Measurements from ENCODE around the gene DNAH10.

DNA sequence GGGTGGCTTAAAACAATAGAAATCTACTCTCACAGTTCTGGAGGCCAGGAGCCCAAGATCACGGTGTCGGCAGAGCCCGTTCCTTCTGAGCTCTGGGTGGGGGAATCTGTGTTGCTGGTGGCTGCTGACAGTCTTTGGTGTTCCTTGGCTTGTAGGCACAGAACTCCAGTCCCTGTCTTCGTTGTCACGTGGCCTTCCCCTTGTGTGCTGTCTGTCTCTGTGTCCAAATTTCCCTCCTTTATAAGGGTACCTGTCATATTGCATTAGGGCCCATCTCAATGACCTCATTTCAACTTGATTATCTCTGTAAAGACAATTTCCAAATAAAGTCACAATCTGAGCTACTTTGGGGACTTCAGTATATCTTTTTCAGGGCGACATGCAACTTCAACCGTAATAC lies 128.9 kb downstream of the DNAH10 start:
- TF ChIP-seq, protein P1, sequence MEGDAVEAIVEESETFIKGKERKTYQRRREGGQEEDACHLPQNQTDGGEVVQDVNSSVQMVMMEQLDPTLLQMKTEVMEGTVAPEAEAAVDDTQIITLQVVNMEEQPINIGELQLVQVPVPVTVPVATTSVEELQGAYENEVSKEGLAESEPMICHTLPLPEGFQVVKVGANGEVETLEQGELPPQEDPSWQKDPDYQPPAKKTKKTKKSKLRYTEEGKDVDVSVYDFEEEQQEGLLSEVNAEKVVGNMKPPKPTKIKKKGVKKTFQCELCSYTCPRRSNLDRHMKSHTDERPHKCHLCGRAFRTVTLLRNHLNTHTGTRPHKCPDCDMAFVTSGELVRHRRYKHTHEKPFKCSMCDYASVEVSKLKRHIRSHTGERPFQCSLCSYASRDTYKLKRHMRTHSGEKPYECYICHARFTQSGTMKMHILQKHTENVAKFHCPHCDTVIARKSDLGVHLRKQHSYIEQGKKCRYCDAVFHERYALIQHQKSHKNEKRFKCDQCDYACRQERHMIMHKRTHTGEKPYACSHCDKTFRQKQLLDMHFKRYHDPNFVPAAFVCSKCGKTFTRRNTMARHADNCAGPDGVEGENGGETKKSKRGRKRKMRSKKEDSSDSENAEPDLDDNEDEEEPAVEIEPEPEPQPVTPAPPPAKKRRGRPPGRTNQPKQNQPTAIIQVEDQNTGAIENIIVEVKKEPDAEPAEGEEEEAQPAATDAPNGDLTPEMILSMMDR (IDR thresholded peaks at IDR 0.05 in 2 of 3, conservative IDR thresholded peaks at IDR 0.05 in 1 of 3; ENCODE audit: control insufficient read depth in 2 of 3, extremely low read depth in 1 of 3, insufficient read depth in 1 of 3, low read depth in 3 of 3, low read length in 3 of 3) = no peak
- TF ChIP-seq SP1 (IDR thresholded peaks at IDR 0.05; ENCODE audit: low read depth, low read length) (no peak), SUZ12 (IDR thresholded peaks at IDR 0.05; ENCODE audit: unreplicated experiment) (no peak), POLR2AphosphoS5 (IDR thresholded peaks at IDR 0.05; ENCODE audit: low read length) (no peak), GABPA (IDR thresholded peaks at IDR 0.05; ENCODE audit: low read depth) (no peak), JUND (IDR thresholded peaks at IDR 0.05; ENCODE audit: low read depth, low read length) (no peak), KDM1A (IDR thresholded peaks at IDR 0.05; ENCODE audit: borderline replicate concordance) (no peak), MTA2 (IDR thresholded peaks at IDR 0.05; ENCODE audit: low read depth) (no peak), BRCA1 (IDR thresholded peaks at IDR 0.05; ENCODE audit: low read depth, low read length) (no peak)
- TF ChIP-seq, protein P2, sequence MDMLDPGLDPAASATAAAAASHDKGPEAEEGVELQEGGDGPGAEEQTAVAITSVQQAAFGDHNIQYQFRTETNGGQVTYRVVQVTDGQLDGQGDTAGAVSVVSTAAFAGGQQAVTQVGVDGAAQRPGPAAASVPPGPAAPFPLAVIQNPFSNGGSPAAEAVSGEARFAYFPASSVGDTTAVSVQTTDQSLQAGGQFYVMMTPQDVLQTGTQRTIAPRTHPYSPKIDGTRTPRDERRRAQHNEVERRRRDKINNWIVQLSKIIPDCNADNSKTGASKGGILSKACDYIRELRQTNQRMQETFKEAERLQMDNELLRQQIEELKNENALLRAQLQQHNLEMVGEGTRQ (IDR thresholded peaks at IDR 0.05; ENCODE audit: borderline replicate concordance, low read depth, low read length) = no peak
- TF ChIP-seq, protein P3, sequence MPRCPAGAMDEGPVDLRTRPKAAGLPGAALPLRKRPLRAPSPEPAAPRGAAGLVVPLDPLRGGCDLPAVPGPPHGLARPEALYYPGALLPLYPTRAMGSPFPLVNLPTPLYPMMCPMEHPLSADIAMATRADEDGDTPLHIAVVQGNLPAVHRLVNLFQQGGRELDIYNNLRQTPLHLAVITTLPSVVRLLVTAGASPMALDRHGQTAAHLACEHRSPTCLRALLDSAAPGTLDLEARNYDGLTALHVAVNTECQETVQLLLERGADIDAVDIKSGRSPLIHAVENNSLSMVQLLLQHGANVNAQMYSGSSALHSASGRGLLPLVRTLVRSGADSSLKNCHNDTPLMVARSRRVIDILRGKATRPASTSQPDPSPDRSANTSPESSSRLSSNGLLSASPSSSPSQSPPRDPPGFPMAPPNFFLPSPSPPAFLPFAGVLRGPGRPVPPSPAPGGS (IDR thresholded peaks at IDR 0.05; ENCODE audit: borderline replicate concordance, insufficient read depth, low read depth, low read length, poor library complexity, severe bottlenecking) = no peak
- TF ChIP-seq, protein P4, sequence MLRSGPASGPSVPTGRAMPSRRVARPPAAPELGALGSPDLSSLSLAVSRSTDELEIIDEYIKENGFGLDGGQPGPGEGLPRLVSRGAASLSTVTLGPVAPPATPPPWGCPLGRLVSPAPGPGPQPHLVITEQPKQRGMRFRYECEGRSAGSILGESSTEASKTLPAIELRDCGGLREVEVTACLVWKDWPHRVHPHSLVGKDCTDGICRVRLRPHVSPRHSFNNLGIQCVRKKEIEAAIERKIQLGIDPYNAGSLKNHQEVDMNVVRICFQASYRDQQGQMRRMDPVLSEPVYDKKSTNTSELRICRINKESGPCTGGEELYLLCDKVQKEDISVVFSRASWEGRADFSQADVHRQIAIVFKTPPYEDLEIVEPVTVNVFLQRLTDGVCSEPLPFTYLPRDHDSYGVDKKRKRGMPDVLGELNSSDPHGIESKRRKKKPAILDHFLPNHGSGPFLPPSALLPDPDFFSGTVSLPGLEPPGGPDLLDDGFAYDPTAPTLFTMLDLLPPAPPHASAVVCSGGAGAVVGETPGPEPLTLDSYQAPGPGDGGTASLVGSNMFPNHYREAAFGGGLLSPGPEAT (IDR thresholded peaks at IDR 0.05; ENCODE audit: low read depth) = no peak
